Activated T-cell treated with anti-CD3 and anti-CD28 coated beads, Interleukin-2, amount 50 U/mL, for 1 hour (primary cell): ENCODE measurements around the gene FFAR3.
"Not testable (repeated sequence)": the region's sequence is repeated elsewhere in the genome, so short reads cannot be mapped to it uniquely, and the experiment has no call there.

Experiments
- DNase-seq: peaks from one replicate; pipeline ENCODE4 v3.0.0-alpha.2; 2020

Gene FFAR3

DNA sequence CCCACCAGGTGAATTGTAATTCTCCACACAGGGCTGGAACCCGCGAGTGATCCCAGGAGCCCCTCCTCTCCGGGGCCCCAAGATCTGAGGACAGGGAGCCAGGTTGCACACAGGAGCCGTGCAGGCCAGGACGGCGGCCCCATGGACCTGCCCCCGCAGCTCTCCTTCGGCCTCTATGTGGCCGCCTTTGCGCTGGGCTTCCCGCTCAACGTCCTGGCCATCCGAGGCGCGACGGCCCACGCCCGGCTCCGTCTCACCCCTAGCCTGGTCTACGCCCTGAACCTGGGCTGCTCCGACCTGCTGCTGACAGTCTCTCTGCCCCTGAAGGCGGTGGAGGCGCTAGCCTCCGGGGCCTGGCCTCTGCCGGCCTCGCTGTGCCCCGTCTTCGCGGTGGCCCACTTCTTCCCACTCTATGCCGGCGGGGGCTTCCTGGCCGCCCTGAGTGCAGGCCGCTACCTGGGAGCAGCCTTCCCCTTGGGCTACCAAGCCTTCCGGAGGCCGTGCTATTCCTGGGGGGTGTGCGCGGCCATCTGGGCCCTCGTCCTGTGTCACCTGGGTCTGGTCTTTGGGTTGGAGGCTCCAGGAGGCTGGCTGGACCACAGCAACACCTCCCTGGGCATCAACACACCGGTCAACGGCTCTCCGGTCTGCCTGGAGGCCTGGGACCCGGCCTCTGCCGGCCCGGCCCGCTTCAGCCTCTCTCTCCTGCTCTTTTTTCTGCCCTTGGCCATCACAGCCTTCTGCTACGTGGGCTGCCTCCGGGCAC is 6.7 kb upstream of the FFAR3 start:
- DNase-seq, result peak; percentile 14

DNA sequence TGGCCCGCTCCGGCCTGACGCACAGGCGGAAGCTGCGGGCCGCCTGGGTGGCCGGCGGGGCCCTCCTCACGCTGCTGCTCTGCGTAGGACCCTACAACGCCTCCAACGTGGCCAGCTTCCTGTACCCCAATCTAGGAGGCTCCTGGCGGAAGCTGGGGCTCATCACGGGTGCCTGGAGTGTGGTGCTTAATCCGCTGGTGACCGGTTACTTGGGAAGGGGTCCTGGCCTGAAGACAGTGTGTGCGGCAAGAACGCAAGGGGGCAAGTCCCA is 6.1 kb upstream of the FFAR3 start:
- no peak for DNase-seq

DNA sequence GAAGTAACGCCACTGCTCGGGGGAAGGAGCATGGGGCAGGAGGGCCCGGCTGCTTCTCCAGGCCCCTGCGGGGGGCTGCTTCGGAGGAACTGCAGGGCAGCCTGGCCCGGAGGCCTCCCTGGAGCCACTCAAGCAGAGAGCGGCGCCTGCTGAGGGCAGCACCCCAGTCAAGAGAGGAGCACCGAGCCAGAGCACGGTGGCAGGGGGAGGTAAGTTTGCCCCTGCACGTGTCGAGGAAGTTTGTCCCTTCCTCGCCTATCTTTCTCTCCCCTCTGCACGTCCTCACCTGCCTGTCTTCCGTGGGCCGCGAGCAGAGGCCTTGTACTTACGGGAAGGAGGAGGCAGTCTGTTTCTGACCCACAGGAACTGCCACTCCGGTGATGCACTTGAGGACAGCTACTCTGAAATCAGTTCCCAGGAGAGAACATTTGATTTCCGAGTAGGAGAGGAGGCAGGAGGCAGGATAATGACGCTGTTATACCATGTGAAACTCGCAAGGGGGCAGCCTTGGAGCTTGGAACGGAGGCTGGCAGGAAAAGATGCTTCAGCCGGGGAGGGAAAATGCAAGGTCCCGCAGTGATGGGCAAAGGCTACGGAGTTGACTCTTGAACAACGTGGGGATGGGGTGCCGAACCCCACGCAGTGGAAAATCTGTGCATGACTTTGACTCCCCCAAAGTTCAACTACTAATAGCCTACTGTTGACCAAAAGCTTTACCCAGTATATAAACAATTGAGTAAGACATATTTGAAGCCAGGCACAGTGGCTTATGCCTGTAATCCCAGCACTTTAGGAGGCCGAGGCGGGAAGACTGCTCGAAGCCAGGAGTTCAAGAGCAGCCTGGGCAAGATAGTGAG is 5.6 kb upstream of the FFAR3 start:
- DNase-seq, result peak; percentile 65

DNA sequence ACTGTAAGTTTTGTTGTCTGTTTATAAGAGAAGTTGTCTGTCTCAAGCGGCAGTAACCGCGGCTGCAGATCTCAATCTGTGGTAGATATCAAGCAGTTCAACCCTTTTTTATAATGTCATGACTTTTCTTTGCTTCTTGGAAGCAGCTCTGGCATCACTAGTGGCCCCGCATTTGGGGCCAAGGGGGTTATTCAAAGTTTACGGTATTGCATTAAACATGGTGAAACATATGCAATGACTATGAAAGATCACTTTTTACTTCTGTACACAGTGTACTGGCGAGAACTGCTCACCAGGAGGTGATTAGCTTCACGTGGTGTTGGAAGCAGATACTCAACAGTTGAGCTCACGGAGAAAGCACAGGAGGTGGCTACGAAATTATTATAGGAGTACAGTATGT is 4.6 kb upstream of the FFAR3 start:
- peak; percentile 8 for DNase-seq

DNA sequence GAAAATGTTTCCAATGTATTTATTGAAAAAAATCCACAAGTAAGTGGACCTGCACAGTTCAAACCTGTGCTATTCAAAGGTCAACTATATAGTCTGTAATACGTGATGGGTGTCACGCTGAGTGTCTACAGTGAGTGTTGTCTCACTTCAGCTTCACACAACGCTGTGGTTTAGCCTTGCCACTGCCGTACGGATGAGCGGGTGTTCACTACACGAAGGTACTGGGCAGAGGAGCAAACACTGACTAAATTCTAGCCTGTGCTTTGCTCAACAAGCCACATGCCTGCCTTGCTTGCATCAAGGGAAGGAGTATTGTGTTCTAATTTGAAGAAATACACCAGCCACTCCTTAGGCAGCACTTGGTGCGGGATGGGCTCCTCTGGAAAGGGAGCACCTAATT is 3.4 kb upstream of the FFAR3 start:
- DNase-seq, result peak; percentile 4

DNA sequence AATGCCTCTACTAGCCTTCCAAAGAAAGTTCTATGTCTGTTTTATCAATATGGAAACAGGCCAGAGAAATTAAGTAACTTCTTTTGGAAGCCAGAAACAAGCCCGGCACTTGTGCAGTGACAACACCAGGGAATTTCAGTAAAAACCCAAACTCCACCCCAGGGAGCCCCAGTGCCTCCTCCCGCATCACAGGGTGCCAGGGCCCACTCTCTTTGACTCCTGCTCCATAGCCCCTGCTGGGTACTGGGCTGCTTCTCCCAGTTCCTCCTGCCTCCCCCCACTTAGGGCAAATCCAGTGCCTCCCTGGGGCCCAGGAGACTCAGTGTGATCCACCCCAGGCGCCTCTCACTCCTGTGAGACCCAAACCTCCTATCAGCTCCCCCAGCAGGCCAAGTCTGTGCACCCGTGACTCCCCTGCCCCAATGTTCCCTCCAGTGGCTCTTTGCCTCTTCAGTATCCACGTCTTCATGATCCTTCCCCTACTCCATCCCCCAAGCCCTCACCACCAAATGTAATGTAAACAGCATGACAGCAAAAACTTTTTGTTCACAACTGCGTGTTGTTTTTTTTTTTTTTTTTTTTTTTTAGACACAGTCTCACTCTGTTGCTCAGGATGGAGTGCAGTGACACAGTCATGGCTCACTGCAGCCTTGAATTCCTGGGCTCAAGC is 2.3 kb upstream of the FFAR3 start:
- DNase-seq, result no peak

DNA sequence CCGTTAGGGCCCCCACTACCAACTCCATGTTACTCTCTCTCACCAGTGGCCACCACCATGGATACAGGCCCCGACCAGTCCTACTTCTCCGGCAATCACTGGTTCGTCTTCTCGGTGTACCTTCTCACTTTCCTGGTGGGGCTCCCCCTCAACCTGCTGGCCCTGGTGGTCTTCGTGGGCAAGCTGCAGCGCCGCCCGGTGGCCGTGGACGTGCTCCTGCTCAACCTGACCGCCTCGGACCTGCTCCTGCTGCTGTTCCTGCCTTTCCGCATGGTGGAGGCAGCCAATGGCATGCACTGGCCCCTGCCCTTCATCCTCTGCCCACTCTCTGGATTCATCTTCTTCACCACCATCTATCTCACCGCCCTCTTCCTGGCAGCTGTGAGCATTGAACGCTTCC is 574 bp downstream of the FFAR3 start:
- not testable (repeated sequence) for DNase-seq

DNA sequence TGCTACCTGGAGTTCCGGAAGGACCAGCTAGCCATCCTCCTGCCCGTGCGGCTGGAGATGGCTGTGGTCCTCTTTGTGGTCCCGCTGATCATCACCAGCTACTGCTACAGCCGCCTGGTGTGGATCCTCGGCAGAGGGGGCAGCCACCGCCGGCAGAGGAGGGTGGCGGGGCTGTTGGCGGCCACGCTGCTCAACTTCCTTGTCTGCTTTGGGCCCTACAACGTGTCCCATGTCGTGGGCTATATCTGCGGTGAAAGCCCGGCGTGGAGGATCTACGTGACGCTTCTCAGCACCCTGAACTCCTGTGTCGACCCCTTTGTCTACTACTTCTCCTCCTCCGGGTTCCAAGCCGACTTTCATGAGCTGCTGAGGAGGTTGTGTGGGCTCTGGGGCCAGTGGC is 1.1 kb downstream of the FFAR3 start:
- not testable (repeated sequence) for DNase-seq

DNA sequence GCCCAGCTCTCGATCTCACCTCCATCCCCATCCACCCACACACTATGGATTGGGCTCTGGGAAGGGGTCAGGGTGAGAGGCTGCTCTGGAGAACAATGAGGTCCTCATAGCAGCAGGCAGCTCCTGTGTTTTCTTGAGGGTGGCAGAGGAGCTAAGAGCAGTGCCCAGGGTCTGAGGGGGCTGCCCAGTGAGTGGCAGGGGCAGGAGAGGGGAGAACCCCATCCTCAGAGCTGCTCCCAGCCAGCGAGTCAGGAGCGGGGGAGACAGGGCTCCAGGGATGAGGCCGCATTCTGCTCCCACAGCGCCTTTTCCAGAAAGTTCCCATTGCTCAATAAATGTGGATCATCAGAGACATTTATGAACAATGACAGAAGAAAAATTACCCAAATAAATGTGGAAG is 1.8 kb downstream of the FFAR3 start:
- DNase-seq, result not testable (repeated sequence)

DNA sequence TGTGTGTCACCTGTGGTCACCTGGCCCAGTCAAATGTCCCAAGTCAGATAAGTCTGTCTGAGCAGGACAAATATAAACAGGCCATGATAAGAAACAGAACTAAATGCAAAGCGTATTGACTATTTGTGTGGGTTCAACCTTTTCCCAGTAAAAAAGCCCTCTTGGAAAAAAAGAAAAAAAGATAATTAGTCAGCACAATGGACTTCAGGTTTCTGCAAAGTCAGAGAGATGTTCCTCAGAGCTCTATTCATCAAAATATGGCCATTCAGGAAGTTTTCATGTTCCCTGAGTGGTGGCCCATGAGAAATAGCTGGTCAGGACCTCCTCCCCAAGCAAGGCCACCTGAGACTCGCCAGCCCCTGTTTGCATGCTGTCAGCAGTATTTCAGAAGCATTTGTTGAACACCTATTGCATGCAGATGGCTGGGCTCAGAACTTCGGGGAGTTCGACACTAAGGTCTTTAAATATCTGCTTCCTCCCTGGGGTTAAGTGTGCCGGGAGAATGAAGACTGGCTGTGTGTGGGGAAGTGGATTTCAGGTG is 2.7 kb downstream of the FFAR3 start:
- DNase-seq, result no peak

DNA sequence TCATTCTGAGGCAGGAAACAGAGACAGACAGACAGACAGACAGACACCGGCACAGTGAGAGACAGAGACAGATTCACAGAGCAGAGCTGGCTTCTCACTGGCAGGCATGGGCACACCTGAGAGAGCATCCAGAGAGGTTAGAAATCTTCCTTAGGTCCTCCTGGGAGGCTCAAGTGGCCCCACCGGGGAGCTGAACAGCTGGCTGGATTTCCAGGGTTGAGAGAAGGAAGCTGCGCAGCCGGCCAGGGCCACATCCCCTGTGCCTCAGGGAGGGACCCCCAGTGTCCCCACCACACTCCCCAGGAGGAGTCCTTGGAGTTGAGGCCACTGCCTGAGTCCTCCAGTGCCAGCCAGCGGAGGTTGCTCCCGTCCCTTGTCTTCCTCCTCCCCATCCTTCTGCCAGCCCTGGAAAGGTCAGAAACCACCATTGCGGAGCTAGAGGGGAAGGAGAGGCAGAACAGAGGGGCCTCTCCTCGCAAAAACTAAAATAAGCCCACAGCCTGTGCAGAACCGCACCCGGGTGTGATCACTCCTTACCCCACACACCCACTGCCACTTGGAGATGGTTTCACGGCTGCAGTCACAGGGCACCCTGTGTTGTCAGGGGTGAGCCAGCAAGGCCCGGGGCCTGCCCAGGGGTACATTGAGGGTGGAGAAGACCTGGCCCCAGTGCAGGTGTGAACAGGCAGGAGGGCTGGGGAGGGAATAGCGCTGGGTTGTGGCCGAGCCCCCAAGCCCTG is 4.2 kb downstream of the FFAR3 start:
- no peak for DNase-seq

DNA sequence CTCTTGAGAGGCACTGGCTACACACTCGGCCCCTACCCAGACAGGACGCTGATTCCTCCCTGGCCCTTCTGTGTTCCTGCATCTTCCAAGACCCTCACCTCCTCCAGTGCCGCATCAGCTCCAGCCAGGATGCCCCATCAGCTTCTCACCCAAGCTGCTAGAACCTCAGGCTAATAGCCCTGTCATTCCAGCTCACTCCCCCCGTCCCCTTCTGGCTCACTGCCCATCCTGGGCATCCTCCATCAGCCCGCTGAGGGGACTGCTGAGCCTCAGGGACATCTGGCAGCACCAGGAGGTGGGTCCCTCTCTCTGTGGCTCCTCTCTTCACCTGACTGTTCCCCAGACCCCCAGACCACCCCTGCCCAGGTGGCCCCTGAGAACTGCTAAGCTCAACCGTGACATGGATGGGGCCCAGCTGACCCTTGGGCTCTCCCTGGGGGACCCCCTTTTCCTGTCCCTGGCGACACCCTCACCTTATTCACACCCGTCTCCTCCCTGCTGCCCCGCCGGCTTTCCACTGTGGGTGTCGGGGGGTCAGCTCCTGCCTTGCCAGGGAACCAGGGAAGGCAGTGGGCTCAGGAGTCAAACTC is 4.8 kb downstream of the FFAR3 start:
- no peak for DNase-seq

DNA sequence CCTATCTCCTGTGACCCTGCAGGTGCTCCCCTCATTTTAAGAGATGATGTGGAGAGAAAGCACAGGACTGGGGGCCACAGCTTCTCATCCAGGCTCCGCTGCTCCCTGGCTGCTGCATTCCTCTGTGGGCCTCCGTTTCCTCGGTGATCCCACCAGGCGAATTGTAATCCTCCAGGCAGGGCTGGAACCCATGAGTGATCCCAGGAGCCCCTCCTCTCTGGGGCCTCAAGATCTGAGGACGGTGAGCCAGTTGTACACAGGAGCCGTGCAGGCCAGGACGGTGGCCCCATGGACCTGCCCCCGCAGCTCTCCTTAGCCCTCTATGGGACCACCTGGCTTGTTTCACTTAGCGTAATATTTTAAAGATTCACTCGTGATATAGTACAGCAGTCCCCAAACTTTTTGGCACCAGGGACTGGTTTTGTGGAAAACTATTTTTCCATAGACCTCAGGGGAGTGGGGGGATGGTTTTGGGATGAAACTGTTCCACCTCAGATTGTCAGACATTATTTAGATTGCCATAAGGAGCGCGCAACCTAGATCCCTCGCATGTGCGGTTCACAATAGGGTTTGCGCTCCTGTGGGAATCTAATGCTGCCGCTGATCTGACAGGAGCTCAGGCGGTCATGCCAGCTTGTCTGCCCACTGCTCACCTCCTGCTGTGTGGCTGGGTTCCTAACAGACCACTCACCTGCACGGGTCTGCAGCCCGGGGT is 5.6 kb downstream of the FFAR3 start:
- no peak for DNase-seq

DNA sequence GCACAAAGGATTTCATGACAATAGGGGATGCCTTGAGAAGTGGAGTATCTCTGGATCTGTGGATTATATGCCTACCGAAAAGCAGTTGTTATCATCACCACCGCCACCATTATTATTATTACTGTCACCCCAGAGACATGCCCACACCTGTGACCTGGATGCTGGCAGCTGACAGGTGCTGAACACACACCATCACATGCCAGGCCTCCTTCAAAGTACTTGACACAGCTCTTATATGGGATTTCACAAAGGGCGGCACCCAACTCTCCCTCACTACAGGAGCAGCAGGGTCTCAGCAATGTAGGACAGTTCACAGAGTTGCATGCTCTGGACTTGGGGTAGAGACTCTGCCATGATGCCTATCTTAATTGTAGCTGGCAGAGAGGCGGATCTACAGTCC is 7.0 kb downstream of the FFAR3 start:
- no peak for DNase-seq

DNA sequence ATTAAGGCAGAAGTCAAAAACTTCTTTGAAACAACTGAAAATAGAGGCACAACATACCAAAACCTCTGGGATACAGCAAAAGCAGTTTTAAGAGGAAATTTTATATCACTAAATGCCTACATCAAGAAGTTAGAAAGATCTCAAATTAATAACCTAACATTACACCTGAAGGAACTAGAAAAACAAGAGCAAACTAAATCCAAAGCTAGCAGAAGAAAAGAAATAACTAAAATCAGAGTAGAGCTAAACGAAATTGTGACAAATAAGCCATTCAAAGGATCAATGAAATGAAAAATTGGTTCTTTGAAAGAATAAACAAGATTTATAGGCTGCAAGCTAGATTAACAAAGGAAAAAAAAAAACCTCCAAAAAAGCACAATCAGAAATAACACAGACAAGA is 10.1 kb downstream of the FFAR3 start:
- DNase-seq, result no peak

DNA sequence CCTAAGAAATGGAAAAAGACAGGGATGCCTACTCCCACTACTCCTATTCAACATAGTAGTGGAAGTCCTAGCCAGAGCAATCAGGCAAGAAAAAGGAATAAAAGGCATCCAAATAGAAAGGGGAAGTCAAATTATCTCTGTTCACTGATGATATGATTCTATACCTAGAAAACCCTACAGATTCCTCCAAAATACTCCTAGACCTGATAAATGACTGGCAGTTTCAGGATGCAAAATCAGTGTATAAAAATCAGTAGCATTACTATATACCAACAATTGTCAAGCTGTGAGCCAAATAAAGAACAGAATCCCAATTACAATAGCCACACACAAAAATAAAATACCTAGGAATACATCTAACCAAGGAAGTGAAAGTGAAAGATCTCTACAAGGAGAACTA is 11.3 kb downstream of the FFAR3 start:
- no peak for DNase-seq

DNA sequence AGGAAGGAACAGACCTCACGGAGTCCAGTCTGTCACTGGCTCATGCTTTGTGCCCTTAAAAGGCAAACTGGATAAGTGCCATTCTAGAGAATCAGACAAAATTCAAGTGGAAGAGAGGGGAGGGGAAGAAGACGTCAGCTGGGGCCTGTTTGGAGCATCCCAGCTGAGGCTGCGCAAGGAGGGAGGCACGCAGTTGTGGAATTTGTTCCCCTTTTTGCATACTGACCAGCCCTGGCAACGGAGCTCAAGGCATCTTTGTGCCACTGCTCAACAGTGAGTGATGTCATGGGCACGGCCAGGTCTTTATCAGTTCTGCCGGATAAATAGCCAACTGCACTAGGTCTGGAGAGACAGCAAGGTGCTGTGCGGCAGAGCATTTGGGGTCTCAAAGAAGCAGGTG is 12.5 kb downstream of the FFAR3 start, which contains the start of gene GPR42:
GPR42 (plus strand) TSS at position 347 of the 400 bp plus-strand sequence. CDS start 292 bp downstream, outside the sequence.
- DNase-seq, result no peak

DNA sequence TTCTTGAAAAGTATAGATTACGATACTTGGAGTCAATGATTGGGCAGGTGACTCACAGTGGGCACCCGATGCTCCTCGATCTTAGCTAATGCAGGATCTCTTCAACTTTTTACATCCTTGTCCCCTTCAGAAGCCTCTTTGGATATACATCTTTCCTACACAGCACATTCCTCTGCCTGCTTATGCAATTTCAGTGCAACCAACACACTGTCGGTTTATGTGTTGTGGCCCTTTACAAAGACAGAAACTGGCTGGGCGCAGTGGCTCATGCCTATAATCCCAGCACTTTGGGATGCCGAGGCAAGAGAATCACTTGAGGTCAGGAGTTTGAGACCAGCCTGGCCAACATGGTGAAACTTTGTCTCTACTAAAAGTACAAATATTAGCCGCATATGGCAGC is 15.2 kb downstream of the FFAR3 start:
- no peak for DNase-seq

DNA sequence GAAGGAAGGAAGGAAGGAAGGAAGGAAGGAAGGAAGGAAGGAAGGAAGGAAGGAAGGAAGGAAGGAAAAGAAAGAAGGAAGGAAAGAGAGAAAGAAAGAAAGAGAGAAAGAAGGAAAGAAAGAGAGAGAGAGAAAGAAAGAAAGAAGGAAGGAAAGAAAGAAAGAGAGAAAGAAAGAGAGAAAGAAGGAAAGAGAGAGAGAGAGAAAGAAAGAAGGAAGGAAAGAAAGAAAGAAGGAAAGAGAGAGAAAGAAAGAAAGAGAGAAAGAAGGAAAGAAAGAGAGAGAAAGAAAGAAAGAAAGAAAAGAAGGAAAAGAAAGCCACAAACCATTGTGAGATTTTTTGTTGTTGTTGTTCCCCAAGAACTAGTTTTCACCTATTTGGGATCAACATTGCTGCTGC is 15.8 kb downstream of the FFAR3 start:
- not testable (repeated sequence) for DNase-seq

DNA sequence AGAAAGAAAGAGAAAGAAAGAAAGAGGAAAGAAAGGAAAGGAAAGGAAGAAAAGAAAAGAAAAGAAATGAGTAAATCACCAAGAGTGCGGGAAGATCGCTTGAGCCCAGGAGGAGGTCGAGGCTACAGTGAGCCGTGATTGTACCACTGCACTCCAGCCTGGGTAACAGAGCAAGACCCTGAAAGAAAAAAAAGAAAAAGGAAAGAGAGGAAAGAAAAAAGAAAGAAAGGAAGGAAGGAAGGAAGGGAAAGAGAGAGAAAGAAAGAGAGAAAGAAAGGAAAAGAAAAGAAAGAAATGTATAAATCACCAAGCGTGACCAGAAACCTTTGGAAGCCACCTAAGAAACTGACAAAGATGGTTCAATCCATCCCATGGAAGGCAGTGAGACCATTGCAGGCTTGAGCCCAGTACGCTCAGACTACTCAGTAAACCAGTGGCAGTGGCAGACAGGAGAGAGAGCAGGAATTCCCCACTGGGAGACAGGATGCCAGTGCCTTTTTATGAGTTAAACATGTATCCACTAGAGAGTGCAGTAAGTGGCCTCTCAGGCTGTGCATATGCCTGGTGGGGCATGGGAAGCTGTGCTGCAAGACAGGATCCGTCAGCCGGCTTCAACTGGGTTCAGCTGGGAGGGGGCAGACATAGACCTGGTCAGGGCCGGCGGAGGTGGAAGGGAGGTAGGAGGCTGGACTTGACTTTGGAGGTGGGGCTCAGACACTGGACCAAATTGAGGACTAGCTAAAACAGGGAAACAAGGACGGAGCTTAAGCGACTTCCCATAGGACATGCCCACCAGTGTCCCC is 17.4 kb downstream of the FFAR3 start:
- no peak for DNase-seq

DNA sequence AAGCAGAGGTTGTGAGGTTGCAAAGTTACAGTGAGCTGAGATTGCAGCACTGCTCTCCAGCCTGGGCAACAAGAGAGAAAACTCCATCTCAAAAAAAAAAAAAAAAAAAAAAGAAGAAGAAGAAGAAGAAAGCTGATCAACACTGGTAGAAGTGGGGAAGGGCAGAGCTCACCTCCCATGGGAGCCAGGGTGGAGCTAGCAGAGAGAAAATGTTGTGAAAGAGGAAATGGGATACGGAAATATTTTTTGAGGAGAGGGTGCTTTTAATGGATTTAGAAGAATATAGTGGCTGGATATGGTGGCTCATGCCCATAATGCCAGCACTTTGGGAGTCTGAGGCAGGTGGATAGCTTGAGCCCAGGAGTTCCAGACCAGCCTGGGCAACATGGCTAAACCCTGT is 19.4 kb downstream of the FFAR3 start:
- DNase-seq, result no peak
